SH-SY5Y (cell line): Measurements from ENCODE around the gene ATXN7L3.

Source experiments
- GATA2 ChIP-seq: IDR thresholded peaks from 2 replicates; pipeline ENCODE4 v1.6.1; 2011; ENCODE audit warnings: mild to moderate bottlenecking, low read depth, low read length
- GATA3 ChIP-seq: IDR thresholded peaks from 2 replicates; pipeline ENCODE4 v1.6.1; 2011; ENCODE audit warnings: low read depth, mild to moderate bottlenecking, low read length, moderate library complexity

DNA sequence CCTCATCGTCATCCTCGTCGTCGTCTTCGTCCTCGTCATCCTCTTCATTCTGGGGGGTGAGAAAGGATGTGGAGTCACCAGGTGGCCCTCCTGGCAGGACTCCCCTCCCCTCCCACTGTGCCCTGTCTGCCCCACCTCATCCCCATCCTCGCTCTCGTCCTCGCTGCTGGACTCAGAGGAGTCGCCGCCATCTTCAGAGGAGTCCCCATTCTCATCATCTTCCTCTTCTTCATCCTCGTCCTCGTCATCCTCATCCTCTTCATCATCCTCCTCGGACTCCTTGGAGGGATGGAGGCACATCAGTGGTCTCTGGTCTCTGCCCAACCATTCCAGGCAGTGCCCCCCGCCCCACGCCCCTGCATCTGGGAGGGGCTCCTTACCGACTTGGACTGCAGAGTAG, 7.6 kb upstream of the ATXN7L3 start:
- TF ChIP-seq GATA2 (no peak), GATA3 (no peak)
